GM21526 (cell line): ENCODE results near the gene MGAT3.

ENCODE experiments used
- ATAC-seq: cut with Tn5 transposase; IDR thresholded peaks from one replicate; pipeline ENCODE4 v1.9.1; 2021; ENCODE audit warnings: moderate library complexity; ENCODE audit not compliant: unreplicated experiment, low FRiP score

MGAT3 gene

GRCh38 chr22:39449708-39450107 lies 7.1 kb upstream of the MGAT3 start:
- ATAC-seq = no peak

- no peak for ATAC-seq
Measured at GRCh38 chr22:39450258-39450955, 6.4 kb upstream of the MGAT3 start.

DNA sequence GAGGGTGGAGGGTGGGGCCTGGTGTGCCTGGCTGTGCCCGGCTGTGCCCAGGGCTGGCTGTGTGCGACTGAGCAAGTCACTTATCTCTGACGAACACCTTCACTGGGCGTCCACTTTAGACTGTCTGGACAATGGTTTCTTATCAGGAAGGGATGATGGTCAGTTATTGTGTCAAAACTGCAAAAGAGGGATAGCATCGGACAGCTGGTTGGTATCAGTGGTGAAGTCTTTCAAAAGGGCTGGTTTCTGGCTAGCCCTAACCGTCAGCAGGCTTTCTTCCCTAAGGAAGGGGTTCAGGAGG lies 4.1 kb upstream of the MGAT3 start:
- no peak for ATAC-seq

DNA sequence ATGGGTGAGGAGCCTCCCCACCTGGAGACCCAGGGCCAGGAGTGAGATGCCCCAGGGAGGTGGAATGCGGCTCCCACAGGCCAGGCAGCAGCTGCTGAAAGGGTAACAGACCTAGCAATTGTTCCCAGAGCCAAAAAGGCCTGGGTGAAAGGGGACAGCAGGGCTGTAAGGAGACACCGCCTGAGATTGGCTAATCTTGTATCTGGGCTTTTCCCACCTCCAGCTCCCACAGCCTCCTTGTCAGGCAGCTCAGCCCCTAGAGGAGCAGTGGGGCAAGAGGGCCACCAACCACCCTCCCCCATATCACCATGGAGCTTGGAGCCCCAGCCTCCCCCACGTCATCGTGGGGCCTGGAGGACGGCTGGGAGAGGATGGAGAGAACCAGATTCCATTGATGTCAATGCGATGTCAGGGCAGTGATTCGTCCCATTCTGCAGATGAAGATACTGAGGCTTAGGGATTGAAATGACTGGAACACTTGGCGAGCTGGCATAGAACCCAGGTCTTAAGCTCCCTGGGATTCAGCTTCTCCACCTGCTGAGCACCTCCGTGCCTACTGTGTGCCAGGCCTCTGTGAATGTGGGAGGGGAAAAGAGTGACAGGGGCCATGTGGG lies 2.9 kb upstream of the MGAT3 start:
- ATAC-seq = no peak

GRCh38 chr22:39454385-39454871 lies 2.4 kb upstream of the MGAT3 start:
- no peak for ATAC-seq

GRCh38 chr22:39457198-39457555 lies 365 bp downstream of the MGAT3 start:
- ATAC-seq = no peak

GRCh38 chr22:39457556-39458443 lies 988 bp downstream of the MGAT3 start:
- ATAC-seq = no peak

GRCh38 chr22:39458444-39459083 lies 1.8 kb downstream of the MGAT3 start:
- ATAC-seq = no peak

DNA sequence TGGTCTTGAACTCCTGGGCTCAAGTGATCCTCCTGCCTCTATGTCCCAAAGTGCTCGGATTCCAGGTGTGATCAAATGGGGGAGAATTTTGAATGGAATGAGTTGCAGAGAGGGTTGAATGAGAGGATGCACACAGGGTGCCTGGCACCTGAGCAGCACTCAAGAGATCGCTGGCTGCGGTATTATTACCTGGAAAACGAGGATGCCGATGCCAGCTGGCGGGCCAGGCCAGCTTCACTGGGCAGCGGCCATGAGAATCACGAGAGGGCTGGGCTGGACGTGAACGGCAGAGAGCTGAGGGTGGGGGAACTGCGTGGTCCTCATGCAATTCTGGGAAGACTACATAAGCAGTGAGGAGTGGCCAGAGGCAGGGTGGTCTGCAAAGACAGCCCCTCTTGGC lies 2.9 kb downstream of the MGAT3 start:
- no peak for ATAC-seq

- no peak for ATAC-seq
Measured at GRCh38 chr22:39462443-39463221, 5.8 kb downstream of the MGAT3 start.

GRCh38 chr22:39463277-39463676 lies 6.5 kb downstream of the MGAT3 start:
- ATAC-seq = no peak

DNA sequence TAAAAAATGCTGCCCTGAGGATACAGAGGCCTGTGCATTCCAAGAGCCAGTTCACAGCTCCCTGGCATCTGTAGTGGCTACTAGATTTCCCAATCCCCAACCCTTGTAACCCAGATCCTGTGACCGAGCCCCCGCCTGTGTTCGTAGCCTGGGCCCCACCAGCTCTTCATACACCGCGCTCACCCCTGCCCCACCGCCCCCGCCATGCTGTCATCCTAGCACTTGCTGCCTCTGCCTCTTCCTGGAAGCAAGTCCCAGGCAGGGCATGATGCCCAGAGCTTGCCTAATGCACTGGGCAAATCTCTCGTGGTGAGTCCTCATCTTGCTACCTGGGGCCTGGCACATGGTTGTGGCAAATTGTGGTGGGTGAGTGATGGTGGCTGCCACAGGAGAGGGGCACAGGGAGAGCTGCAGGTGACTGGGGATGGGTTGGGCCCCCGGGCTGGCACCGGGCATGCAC lies 7.1 kb downstream of the MGAT3 start:
- ATAC-seq = no peak

DNA sequence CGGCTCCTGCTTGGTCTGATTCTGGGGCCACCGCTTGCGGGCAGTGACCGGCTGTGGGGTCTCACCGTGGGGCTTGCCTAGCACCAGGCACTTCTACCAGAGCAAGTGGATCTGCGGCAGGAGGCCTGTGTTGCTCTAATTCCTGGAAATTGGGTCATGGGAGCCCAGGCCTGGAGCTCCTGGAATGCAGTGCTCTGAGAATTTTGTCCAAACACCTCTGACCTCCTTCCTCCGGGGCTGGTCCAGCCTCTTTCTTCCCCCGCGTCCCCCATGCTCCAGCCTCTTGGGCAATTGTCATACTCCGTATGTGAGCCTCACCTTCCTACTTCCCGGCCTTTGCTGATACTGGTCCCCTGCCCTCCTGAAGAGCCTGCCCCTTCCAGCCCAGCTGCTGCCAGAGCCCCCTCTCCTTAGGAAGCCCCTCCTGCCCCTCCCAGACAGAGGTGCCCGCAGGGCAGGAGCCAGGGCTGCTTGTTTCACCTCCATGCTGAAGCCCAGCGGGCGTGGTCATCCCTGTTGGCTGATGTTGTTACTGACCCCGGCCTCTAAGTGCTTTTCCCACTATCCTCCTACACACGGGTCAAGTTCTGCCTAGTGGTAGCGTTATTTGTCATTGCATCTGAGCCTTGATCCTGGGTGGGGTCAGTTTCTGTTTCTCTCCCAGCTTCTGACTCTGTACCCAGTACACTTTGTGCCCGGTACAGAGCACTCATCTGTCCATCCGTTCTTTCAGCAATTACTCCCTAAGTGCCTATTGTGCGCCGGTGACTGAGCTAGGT lies 9.6 kb downstream of the MGAT3 start:
- no peak for ATAC-seq

GRCh38 chr22:39467390-39467895 lies 10.6 kb downstream of the MGAT3 start:
- no peak for ATAC-seq

DNA sequence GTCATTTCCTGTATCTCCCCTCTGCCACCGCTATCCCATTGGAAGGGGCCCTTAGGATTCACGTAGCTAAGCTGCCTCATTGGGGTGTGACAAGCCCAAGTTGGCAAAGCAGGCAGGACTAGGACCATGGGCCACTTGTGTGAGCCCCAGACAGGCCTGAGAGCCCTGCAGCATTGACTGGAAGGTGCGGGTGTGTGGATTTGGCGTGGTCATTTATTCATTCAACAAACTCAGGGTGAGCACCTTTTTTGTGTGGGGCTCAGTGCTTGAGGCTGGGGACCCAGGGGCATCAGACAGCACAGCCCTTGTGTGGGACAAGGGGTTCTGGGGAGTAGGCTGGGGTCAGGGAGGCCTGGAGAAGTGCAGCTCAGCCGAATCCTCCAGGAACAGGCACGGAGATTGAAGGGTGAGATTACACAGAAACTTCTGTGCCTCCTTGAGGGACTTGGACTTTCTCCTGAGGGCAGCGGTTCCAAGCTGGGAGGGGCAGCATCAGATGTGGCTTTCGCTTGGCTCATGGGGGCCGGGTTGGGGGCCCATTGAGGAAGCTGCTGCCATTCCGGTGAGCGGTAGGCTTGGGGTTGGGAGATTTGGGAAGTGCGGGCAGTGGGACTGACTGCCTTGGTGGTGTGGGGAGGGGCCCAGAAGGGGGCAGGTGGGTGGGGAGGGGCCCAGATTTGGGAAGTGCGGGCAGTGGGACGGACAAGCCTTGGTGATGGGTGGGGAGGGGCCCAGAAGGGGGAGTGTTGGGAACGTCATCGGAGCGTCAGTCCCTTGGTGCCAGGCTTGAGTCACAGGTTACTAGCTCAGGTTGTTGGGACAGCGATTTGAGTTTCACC lies 11.9 kb downstream of the MGAT3 start:
- no peak for ATAC-seq

DNA sequence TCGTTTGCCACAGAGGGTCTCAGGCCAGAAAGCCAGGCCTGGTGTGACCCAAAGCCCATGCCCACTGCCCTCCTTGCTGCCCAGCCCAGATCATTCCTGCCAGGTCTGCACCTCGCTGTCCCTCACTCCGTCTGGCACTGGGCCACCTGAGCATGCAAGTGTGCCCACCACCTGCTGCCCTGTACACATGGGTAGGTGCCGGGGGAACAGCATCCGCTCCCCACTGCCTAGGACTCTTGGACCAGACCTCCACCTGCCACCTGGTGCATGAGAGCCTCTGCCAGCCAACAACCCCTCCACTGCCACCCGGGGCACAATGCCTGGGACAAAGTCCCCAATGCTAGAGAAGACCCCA lies 12.5 kb downstream of the MGAT3 start:
- ATAC-seq = no peak

- no peak for ATAC-seq
Measured at GRCh38 chr22:39469681-39470450, 13.1 kb downstream of the MGAT3 start.
